ENCODE data around the gene CBFA2T3. TPM values are rescaled to one million over a fixed set of nuclear protein-coding genes. Genes with fewer than 3 reads are reported as not detected.

The CBFA2T3 gene
- total and polyA plus RNA-seq, 2 of the 8 experiments (the other 6 are each of a cell fraction or from before 2014, with no cell fraction given), result 0.51 to 1.3 TPM

DNA sequence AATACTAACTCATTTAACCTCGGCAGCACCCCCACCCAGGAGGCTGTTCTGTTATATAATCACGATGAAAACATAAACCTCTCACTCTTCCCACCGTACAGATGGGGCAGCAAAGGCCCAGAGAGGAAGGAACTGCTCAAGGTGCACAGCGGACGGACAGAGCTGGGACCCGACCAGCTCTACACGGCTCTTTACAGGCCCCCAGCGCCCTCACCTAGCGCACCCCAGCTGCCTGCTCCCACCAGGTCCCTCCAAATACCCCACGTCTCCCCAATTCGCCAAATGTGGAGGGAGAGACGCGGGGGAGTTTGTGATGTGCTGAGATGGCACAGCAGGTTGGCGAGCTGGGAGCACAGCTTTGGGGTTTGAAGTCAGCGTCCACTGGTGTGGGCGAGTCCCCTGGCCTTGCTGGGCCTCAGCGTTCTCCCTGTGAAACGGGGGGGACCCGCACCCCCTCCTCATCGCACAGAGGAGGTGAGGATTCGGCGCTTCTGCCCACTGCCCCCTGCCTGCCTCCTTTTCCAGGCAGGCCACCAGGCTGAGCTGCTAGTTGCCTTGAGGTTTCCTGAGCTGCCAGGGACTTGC lies 54.1 kb downstream of the CBFA2T3 start:
- H2BK20ac ChIP-seq (ENCODE audit: low read length), result no peak overlapping the region
- peak overlapping the region; percentile 61; the same call in 1 of the 2 replicates for H2BK15ac ChIP-seq (ENCODE audit: low read length)
- ChIA-PET POLR2A (ENCODE audit: partially characterized antibody) (no interaction called here), CTCF (ENCODE audit: partially characterized antibody) (interaction anchor here (0.7 to 1.2 kb wide), 5 partner anchors 13 to 1875 kb away, joined by 3 to 6 read pairs (median 3); no protein-coding TSS in a partner anchor)
- no peaks in the 10 kb centered on the region for H3K79me2 ChIP-seq (ENCODE audit: control insufficient read depth in 1 of 2, insufficient read depth in 2 of 2, low read length in 2 of 2)
- WGBS, 2 experiments (ENCODE audit: extremely low coverage in 1 of 2, insufficient coverage in 1 of 2, insufficient read length in 1 of 2, insufficient replicate concordance in 2 of 2, low coverage in 1 of 2, low lambda C conversion rate in 2 of 2, missing lambda C conversion rate in 1 of 2), result 82% methylated on average over 16 of the region's 22 CpGs; no CpG with 5 or more reads in 1 of the 2 experiments
- H3K27me3 ChIP-seq (replicated peaks in 1 of 4; ENCODE audit: control insufficient read depth in 3 of 4, extremely low read depth in 1 of 4, insufficient read depth in 3 of 4, low read length in 3 of 4), result no peaks in the 10 kb centered on the region
- H4K8ac ChIP-seq (ENCODE audit: extremely low read depth, insufficient read depth, low read length), result 0 out of 2 replicates have a peak overlapping the region, but pooled peaks have one; percentile 42
- no peak overlapping the region for H3K56ac ChIP-seq (replicated peaks; ENCODE audit: insufficient read length, low read depth, low read length)
- no peak overlapping the region for H3K9ac ChIP-seq (replicated peaks in 1 of 4; ENCODE audit: extremely low read depth in 1 of 4, low read depth in 3 of 4, low read length in 3 of 4)
- H3K4me3 ChIP-seq (ENCODE audit: extremely low read depth in 1 of 4, insufficient read depth in 2 of 4, low read depth in 3 of 4, low read length in 4 of 4), result no peak overlapping the region
- H3K18ac ChIP-seq (ENCODE audit: extremely low read depth, low read length), result no peak overlapping the region; the same call in 1 of the 2 replicates
- no peak overlapping the region for H3K4me2 ChIP-seq (ENCODE audit: insufficient read depth in 1 of 2, low read depth in 2 of 2, low read length in 2 of 2)
- H2BK120ac ChIP-seq (replicated peaks; ENCODE audit: low read depth, low read length), result no peak overlapping the region
- no peaks in the 10 kb centered on the region for H3K23me2 ChIP-seq (ENCODE audit: low read depth, low read length)
- H4K5ac ChIP-seq (ENCODE audit: insufficient read length, low read depth, low read length), result no peak overlapping the region
- H3K36me3 ChIP-seq (ENCODE audit: control insufficient read depth in 2 of 4, insufficient read depth in 4 of 4, low read length in 3 of 4), result no peaks in the 10 kb centered on the region
- no peaks in the 10 kb centered on the region for H3K9me3 ChIP-seq (ENCODE audit: insufficient read depth in 2 of 2, low read depth in 1 of 2, low read length in 1 of 2)
- DNase-seq (ENCODE audit: low read depth in 1 of 2, low spot score in 2 of 2) (no peak), FAIRE-seq (no peak)
- H3K4ac ChIP-seq (replicated peaks; ENCODE audit: insufficient read length, low read depth, low read length), result no peak overlapping the region
- H2BK5ac ChIP-seq (ENCODE audit: low read depth, low read length), result peak overlapping the region; percentile 66; the same call in 1 of the 2 replicates
- H4K91ac ChIP-seq (replicated peaks; ENCODE audit: insufficient read length, low read length), result peak overlapping the region; percentile 91
- peaks cover 0 to 35% (median 16%) of the 10 kb centered on the region in 4 experiments; a peak in 5 of 7 replicates for H3K4me1 ChIP-seq (replicated peaks in 1 of 4; ENCODE audit: control insufficient read depth in 3 of 4, insufficient read depth in 4 of 4, low read length in 3 of 4)
- no peaks in the 10 kb centered on the region for H3K79me1 ChIP-seq (ENCODE audit: low read depth, low read length)
- no peak overlapping the region for H3K23ac ChIP-seq (ENCODE audit: insufficient read length)
- H2BK12ac ChIP-seq (ENCODE audit: low read depth, low read length), result peak overlapping the region; percentile 90; the same call in 1 of the 2 replicates
- H3K27ac ChIP-seq (ENCODE audit: low read depth, low read length), result no peak overlapping the region
- no peak overlapping the region for H2AFZ ChIP-seq (ENCODE audit: low read length)
- no peaks in the 10 kb centered on the region for H4K20me1 ChIP-seq (replicated peaks in 1 of 2; ENCODE audit: control insufficient read depth in 1 of 2, insufficient read depth in 2 of 2, low read length in 2 of 2)
- H2AK5ac ChIP-seq (ENCODE audit: low read depth, low read length), result no peak overlapping the region
- no peak overlapping the region for H3K14ac ChIP-seq (ENCODE audit: insufficient read length)
- TF ChIP-seq PHF8 (conservative IDR thresholded peaks at IDR 0.05; ENCODE audit: low read depth, low read length) (no peak), SP2 (IDR thresholded peaks at IDR 0.05; ENCODE audit: low read length) (no peak), ZNF274 (IDR thresholded peaks at IDR 0.05; ENCODE audit: borderline replicate concordance, extremely low read depth, low read length) (no peak), HDAC2 (IDR thresholded peaks at IDR 0.05; ENCODE audit: borderline replicate concordance in 1 of 2, low read depth in 2 of 2, low read length in 2 of 2) (no peak), BCL11A (IDR thresholded peaks at IDR 0.05; ENCODE audit: low read depth in 2 of 2, low read length in 2 of 2) (no peak), TCF12 (IDR thresholded peaks at IDR 0.05; ENCODE audit: low read depth, low read length) (no peak), NRF1 (IDR thresholded peaks at IDR 0.05; ENCODE audit: low read depth, low read length) (no peak)
- TF ChIP-seq, protein P1, sequence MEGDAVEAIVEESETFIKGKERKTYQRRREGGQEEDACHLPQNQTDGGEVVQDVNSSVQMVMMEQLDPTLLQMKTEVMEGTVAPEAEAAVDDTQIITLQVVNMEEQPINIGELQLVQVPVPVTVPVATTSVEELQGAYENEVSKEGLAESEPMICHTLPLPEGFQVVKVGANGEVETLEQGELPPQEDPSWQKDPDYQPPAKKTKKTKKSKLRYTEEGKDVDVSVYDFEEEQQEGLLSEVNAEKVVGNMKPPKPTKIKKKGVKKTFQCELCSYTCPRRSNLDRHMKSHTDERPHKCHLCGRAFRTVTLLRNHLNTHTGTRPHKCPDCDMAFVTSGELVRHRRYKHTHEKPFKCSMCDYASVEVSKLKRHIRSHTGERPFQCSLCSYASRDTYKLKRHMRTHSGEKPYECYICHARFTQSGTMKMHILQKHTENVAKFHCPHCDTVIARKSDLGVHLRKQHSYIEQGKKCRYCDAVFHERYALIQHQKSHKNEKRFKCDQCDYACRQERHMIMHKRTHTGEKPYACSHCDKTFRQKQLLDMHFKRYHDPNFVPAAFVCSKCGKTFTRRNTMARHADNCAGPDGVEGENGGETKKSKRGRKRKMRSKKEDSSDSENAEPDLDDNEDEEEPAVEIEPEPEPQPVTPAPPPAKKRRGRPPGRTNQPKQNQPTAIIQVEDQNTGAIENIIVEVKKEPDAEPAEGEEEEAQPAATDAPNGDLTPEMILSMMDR (IDR thresholded peaks at IDR 0.05; ENCODE audit: control extremely low read depth in 1 of 3, insufficient read depth in 1 of 3, low read depth in 1 of 3, low read length in 3 of 3), result no peak
- TF ChIP-seq, protein P2, sequence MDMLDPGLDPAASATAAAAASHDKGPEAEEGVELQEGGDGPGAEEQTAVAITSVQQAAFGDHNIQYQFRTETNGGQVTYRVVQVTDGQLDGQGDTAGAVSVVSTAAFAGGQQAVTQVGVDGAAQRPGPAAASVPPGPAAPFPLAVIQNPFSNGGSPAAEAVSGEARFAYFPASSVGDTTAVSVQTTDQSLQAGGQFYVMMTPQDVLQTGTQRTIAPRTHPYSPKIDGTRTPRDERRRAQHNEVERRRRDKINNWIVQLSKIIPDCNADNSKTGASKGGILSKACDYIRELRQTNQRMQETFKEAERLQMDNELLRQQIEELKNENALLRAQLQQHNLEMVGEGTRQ (IDR thresholded peaks at IDR 0.05; ENCODE audit: low read length), result no peak
